Measurements from ENCODE around the gene HSD17B2. TPM values are rescaled to one million over a fixed set of nuclear protein-coding genes. Genes with fewer than 3 reads are reported as not detected.

HSD17B2 gene
- total RNA-seq, 1 experiment from 2014 or later, result 3.1 TPM

DNA sequence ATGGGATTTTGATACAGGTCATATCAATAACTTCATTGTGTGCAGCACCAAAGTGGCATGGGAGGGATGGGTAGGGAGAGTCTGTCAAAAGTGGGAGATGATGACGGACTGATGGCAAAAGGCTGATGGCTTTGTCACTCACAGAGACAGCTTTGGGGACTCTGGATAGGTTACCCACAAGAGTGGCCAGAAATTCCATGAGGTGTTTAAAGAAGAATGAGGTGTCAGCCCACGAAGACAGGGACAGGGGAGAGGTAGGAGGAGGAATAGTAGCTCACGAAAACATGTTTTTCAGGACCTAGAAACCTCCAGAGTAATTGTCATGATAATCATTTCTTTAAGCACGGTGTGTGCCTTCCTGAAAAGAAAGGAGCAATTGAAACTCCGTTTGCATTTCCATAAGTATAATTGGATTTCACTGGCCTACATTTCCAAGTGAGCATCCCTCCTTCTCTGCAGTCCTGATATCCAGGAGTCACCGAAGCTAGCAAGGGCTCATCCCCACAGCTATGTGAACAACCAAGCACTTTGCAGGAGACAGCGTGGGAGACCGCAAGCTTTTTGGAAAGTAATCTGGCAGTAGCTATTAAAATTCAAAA is 60.0 kb downstream of the HSD17B2 start:
- no peaks in the 10 kb centered on the region for H3K79me2 ChIP-seq (ENCODE audit: low read length)
- no peak overlapping the region for H3K9ac ChIP-seq (ENCODE audit: low read length)
- no peaks in the 10 kb centered on the region for H3K9me2 ChIP-seq (replicated peaks; ENCODE audit: low read length)
- H3K4me1 ChIP-seq (ENCODE audit: insufficient read depth, low read length), result 0 out of 2 replicates have a peak, but pooled peaks cover 3% of the 10 kb centered on the region
- no peaks in the 10 kb centered on the region for H3K36me3 ChIP-seq (ENCODE audit: low read depth, low read length)
- DNase-seq (no peak), ATAC-seq (no peak)
- ChIA-PET CTCF (no interaction called here), POLR2A (ENCODE audit: unreplicated experiment) (no interaction called here)
- no peaks in the 10 kb centered on the region for H3K9me3 ChIP-seq (ENCODE audit: low read length)
- no peaks in the 10 kb centered on the region for H3F3A ChIP-seq (ENCODE audit: low read length, unreplicated experiment)
- intact Hi-C loops (cut with micrococcal nuclease), result no loop called here
- H3K4me3 ChIP-seq (ENCODE audit: low read length), result no peak overlapping the region
- H2AFZ ChIP-seq (ENCODE audit: low read length), result no peak overlapping the region
- no peak overlapping the region for H3K4me2 ChIP-seq (ENCODE audit: low read length)
- H3K27ac ChIP-seq (ENCODE audit: low read length), result no peak overlapping the region
- no peaks in the 10 kb centered on the region for H3K27me3 ChIP-seq (ENCODE audit: low read length)
- no peak for TF ChIP-seq EZH2phosphoT487 (IDR thresholded peaks at IDR 0.05; ENCODE audit: borderline replicate concordance, low read length)
- TF ChIP-seq, protein P1, sequence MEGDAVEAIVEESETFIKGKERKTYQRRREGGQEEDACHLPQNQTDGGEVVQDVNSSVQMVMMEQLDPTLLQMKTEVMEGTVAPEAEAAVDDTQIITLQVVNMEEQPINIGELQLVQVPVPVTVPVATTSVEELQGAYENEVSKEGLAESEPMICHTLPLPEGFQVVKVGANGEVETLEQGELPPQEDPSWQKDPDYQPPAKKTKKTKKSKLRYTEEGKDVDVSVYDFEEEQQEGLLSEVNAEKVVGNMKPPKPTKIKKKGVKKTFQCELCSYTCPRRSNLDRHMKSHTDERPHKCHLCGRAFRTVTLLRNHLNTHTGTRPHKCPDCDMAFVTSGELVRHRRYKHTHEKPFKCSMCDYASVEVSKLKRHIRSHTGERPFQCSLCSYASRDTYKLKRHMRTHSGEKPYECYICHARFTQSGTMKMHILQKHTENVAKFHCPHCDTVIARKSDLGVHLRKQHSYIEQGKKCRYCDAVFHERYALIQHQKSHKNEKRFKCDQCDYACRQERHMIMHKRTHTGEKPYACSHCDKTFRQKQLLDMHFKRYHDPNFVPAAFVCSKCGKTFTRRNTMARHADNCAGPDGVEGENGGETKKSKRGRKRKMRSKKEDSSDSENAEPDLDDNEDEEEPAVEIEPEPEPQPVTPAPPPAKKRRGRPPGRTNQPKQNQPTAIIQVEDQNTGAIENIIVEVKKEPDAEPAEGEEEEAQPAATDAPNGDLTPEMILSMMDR (conservative IDR thresholded peaks at IDR 0.05; ENCODE audit: low read depth, low read length), result no peak
- TF ChIP-seq EZH2 (IDR thresholded peaks at IDR 0.05; ENCODE audit: low read length, unreplicated experiment), result no peak
- BruUV-seq (replicated peaks), result no TSS peak
- H4K20me1 ChIP-seq (ENCODE audit: low read length), result no peaks in the 10 kb centered on the region

DNA sequence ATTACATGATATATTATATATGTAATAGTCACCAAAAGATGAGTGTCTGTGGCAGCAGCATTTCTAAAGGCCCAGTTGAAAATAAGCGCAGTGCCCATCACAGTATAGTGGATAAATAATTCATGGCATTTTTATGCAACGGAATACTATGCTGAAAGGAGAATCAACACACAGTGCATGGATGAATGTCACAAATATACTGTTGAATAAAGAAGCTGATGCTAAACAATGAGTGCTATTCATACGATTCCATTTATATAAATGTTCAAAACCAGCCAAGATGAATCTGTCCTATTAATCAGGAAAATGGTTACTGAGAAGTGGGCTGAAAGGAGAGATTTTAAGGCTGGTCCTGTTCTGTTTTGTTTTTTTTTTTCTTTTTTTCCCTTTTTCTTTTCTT is 61.6 kb downstream of the HSD17B2 start:
- ChIA-PET CTCF (no interaction called here), POLR2A (ENCODE audit: unreplicated experiment) (no interaction called here)
- ATAC-seq (no peak), DNase-seq (no peak)
- Histone ChIP-seq H3K9me3 (ENCODE audit: low read length) (no peaks in the 10 kb centered on the region), H3K9ac (ENCODE audit: low read length) (no peak overlapping the region), H3K27me3 (ENCODE audit: low read length) (no peaks in the 10 kb centered on the region), H3K4me3 (ENCODE audit: low read length) (no peak overlapping the region), H3K9me2 (replicated peaks; ENCODE audit: low read length) (no peaks in the 10 kb centered on the region), H3F3A (ENCODE audit: low read length, unreplicated experiment) (no peaks in the 10 kb centered on the region), H2AFZ (ENCODE audit: low read length) (no peak overlapping the region), H3K4me1 (ENCODE audit: insufficient read depth, low read length) (0 out of 2 replicates have a peak, but pooled peaks cover 3% of the 10 kb centered on the region), H3K36me3 (ENCODE audit: low read depth, low read length) (no peaks in the 10 kb centered on the region), H4K20me1 (ENCODE audit: low read length) (no peaks in the 10 kb centered on the region), H3K79me2 (ENCODE audit: low read length) (no peaks in the 10 kb centered on the region), H3K27ac (ENCODE audit: low read length) (no peak overlapping the region), H3K4me2 (ENCODE audit: low read length) (no peak overlapping the region)
- BruUV-seq (replicated peaks), result no TSS peak
- intact Hi-C loops (cut with micrococcal nuclease), result no loop called here
- TF ChIP-seq, protein P1 (conservative IDR thresholded peaks at IDR 0.05; ENCODE audit: low read depth, low read length), result no peak
- no peak for TF ChIP-seq EZH2 (IDR thresholded peaks at IDR 0.05; ENCODE audit: low read length, unreplicated experiment)
- no peak for TF ChIP-seq EZH2phosphoT487 (IDR thresholded peaks at IDR 0.05; ENCODE audit: borderline replicate concordance, low read length)

DNA sequence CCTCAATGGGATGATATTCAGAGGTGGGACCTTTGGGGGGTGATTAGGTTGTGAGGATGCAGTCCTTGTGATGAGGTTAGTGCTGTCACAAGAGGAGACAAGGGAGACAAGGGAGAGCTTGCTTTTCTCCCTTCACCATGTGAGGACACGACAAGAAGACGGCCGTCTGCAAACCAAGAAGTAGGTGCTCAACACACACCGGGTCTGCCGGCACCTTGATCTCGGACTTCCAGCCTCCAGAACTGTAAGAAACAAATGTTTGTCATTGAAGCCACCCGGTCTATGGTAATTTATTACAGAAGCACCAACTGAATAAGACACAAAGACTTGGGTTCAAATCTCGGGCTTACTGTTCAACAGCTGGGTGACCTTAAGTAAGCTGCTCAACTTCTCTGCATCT is 70.1 kb downstream of the HSD17B2 start:
- DNase-seq (no peak), ATAC-seq (no peak)
- H3K9me3 ChIP-seq (ENCODE audit: low read length), result no peaks in the 10 kb centered on the region
- no peak overlapping the region for H2AFZ ChIP-seq (ENCODE audit: low read length)
- no peaks in the 10 kb centered on the region for H3F3A ChIP-seq (ENCODE audit: low read length, unreplicated experiment)
- ChIA-PET CTCF (no interaction called here), POLR2A (ENCODE audit: unreplicated experiment) (no interaction called here)
- no peak overlapping the region for H3K27ac ChIP-seq (ENCODE audit: low read length)
- no peak overlapping the region for H3K9ac ChIP-seq (ENCODE audit: low read length)
- H3K4me3 ChIP-seq (ENCODE audit: low read length), result no peak overlapping the region
- H3K9me2 ChIP-seq (replicated peaks; ENCODE audit: low read length), result no peaks in the 10 kb centered on the region
- BruUV-seq (replicated peaks), result no TSS peak
- no peak for TF ChIP-seq EZH2phosphoT487 (IDR thresholded peaks at IDR 0.05; ENCODE audit: borderline replicate concordance, low read length)
- intact Hi-C loops (cut with micrococcal nuclease), result no loop called here
- no peaks in the 10 kb centered on the region for H4K20me1 ChIP-seq (ENCODE audit: low read length)
- no peak overlapping the region for H3K4me2 ChIP-seq (ENCODE audit: low read length)
- no peaks in the 10 kb centered on the region for H3K4me1 ChIP-seq (ENCODE audit: insufficient read depth, low read length)
- no peaks in the 10 kb centered on the region for H3K79me2 ChIP-seq (ENCODE audit: low read length)
- no peaks in the 10 kb centered on the region for H3K27me3 ChIP-seq (ENCODE audit: low read length)
- no peaks in the 10 kb centered on the region for H3K36me3 ChIP-seq (ENCODE audit: low read depth, low read length)
